ENCODE data around the gene TMEM178B.

DNA sequence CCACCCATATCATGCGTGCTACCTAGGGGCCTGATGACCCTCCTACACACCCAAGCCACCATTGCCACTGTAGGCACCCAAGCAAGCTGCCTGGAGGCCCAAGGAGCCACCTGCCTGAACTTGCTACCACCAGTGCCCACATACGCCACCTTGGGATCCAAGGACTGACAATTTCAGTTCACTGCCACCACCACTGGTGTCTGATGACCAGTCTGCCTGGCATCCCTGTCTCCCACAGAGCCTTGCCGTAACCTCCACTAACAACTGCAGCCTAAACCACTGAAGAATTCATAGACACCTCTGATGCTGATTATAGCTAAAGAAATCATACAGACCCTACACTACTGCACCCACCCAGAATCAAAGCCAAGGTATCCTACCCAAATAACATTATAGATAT lies 58.8 kb downstream of the TMEM178B start:
- TF ChIP-seq, protein P1, sequence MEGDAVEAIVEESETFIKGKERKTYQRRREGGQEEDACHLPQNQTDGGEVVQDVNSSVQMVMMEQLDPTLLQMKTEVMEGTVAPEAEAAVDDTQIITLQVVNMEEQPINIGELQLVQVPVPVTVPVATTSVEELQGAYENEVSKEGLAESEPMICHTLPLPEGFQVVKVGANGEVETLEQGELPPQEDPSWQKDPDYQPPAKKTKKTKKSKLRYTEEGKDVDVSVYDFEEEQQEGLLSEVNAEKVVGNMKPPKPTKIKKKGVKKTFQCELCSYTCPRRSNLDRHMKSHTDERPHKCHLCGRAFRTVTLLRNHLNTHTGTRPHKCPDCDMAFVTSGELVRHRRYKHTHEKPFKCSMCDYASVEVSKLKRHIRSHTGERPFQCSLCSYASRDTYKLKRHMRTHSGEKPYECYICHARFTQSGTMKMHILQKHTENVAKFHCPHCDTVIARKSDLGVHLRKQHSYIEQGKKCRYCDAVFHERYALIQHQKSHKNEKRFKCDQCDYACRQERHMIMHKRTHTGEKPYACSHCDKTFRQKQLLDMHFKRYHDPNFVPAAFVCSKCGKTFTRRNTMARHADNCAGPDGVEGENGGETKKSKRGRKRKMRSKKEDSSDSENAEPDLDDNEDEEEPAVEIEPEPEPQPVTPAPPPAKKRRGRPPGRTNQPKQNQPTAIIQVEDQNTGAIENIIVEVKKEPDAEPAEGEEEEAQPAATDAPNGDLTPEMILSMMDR (IDR thresholded peaks at IDR 0.05 in 4 of 5, conservative IDR thresholded peaks at IDR 0.05 in 1 of 5), result no peak
- no peak for TF ChIP-seq POLR2A (IDR thresholded peaks at IDR 0.05)
